ENCODE results near the gene ATP1A3.

ATP1A3 gene

DNA sequence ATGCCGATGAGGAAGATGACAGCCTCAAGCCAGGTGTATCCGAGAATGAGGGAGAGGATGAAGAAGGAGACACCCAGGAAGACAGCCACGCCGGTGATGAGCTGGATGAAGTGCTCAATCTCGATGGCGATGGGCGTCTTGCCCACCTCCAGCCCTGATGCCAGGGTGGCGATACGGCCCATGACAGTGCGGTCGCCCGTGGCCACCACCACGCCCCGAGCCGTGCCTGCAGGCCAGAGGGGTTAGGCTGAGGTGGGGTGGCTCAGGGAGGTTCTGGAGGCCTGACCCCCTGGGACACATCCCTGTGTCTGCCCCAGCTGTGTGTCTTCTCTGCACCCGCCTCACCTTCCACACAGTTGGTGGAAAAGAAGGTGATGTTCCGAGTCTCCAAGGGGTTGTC, 9.1 kb downstream of the ATP1A3 start:
- no peak for ATAC-seq

DNA sequence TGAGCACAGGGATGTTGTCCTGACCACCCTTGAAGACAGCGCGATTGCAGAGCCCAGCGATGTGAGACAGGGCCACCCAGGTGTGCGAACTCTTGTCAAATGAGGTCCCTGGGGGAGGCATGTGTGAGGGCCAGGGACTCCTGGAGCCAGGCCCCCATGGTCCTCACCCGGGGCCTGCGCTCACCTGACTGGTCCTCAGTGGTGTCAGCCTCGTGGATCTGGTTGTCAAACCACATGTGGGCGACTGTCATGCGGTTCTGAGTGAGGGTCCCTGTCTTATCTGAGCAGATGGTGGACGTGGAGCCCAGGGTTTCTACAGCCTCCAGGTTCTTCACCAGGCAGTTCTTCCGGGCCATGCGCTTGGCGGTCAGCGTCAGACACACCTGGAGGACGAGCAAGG, 12.3 kb downstream of the ATP1A3 start:
- ATAC-seq = no peak

DNA sequence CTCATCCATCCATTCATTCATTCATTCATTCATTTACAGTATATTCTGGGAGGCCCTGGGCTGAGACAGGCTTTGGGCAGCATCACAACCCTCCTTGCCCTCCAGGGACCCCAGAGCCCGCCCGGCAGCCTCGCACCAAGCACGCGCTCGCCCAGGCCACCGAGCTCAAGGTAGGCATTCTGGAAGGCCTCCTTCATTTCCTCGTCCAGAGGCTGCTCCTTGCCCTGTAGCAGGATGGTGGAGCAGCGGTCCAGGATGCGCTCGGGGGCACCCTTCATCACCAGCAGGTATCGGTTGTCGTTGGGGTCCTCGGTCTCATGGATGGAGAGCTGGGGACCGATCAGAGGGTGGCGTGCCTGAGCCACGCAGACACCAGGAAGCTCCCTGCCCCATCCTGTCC, 15.6 kb downstream of the ATP1A3 start:
- no peak for ATAC-seq

DNA sequence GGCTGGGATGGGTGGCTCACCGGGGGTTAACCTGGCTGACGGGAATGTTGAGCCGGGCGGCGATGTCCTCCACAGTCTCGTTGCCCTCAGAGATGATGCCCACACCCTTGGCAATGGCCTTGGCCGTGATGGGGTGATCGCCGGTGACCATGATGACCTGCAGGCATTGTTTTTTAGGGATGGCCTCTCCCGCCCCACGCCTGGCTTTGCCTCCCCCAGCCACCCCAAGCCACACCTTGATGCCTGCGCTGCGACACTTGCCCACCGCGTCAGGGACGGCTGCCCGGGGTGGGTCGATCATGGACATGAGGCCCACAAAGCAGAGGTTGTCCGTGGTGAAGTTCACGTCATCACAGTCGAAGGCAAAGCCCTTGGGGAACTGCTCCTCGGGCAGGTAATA, 16.1 kb downstream of the ATP1A3 start:
- ATAC-seq = no peak

DNA sequence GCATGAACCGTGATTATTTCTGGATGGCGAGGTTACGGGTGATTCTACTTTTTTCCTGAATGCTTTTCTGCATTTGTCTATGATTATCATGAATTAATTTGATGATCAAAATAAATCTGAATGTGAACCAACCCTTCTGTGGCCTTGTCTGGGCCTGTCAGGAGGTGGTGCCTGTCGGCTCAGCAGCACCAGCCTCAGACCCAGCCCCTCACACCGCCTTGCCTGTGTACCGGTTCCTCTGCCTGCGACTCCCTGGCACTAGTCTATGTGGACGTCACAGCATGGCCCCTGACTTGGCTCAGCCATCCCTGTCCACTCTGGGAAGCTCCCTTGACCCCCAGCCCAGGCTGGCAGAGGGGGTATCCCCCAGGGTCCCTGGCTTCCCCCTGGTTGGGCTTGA, 19.4 kb downstream of the ATP1A3 start:
- no peak for ATAC-seq

DNA sequence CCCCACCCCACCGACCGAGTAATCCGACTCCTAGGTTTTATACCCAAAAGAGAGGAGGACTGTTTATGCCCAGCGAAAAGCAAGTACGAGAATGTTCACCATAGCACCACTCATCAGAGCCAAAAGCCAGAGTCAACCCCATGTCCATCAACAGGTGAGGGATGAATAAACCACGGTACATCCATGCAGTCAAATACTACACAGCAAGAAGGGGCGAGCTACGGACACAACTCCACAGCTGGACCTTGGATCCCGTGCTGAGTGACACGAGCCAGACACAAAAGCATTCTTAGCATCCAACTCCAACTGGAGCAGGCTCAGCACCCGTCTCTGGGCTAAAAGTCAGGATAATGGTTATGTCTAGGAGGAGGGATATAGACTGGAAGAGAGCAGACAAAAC, 22.7 kb downstream of the ATP1A3 start:
- no peak for ATAC-seq

DNA sequence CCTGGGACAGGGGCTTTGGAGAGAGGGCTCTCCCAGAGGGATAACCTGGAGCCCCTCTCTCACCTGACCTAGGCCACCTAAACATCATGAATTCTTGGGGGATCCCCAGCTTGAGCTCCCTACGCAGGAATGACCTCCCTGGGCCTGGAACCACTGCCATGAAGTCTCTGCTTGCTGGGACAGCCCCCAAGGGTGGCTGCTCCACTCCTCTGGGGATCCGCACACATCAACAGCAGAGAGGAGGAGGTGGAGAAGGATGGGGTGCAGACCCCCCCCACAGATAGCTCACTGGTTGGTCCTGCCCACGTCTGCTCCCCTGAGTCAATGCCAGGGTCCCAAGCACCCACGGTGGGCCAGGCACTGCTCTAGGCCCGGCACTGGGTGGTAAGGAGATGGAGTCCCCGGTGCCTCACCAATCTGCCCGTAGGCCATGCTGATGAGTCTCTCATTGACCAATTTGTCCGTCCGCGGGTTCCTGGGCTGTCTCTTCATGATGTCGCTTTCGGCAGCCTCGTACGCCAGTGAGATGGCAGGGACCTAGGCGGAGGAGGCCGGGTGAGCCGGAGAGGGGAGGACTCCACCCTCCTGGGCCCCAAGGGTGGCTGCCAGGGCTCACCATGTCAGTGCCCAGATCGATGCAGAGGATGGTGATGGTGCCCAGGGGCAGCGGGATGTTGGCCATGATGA, 24.1 kb downstream of the ATP1A3 start:
- ATAC-seq = no peak

DNA sequence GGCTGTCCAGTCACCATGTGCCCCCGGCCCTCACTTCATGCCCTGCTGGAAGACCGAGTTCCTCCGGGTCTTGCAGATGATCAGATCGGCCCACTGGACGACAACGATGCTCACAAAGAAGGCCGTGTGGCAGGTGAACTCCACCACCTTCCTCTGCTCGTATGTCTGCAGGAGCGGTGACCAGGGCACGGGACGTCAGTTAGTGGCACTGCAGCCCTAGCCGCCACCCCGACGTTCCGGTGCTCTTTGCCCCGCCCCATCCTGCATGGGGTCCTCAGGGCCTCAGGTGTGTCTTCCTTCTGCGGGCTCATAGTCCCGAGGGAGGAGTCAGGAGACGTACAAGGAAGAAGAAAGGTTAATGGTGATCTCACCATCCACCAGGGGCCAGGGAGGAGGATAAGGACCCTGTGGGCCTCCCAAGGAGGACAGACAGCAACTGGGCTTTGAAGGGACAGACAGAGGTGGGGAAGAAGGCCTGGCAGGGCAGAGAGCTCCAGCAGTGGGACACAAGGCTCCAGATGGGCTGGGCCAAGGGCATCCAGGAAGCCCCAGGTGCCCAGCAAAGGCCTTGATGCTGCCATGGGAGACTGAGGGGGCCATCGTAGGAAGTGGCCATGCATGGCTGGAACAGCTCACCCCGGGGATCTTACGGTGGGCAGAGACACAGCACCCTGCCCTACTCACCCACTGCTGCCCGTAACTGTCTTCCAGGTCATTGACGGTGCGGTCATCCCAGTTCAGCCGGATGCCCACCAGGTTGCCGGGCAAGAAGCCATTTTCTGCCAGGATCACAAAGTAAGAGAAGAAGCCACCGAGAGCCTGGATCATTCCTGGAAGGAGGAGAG, 25.1 kb downstream of the ATP1A3 start:
- no peak for ATAC-seq

DNA sequence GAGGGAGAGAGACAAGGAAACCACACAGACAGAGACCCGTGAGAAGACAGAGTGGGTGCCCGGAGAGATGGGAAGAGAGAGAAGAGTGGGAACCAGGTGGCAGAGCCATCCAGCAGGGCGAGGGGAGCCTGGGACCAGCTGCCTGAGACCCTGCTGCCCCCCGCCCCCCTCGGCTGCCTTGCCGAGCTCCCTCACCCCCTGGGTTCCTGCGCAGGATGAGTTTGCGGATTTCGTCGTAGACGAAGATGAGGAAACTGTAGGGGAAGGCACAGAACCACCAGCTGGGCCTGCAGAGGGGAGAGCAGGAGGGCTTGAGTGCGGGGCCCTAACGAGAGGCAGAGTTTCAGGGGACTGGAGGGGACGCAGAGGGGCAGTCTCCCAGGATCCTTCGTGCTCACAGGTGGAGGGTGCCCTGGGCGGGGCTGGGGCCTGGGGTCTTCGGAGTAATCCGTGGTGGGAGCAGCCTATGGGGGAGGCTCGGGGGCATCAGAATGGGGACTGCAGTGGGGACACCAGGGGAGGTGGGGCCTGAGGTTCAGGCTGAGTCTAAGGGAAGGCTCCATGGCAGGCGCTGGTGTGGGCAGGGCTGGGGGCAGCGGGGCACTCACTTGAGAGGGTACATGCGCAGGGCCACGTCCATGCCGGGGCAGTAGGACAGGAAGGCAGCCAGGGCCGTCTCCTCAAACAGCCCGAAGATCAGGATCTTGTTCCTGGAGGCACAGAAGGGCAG, 26.8 kb downstream of the ATP1A3 start:
- ATAC-seq = no peak

DNA sequence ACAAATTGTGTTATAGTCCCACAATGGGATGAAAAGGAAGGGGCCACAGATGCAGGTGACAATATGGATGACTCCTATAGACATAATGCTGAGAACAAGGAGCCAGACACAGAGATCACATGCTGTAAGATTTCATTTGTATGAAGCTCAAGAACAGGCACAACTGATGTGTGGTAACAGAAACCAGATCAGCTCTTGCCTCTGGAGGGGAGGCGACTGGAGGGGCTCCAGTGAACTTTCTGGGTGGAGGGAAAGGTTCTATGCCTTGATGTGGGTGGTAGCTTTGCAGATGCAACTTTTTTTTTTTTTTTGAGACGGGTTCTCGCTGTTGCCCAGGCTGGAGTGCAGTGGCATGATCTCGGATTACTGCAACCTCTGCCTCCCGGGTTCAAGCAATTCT, 28.9 kb downstream of the ATP1A3 start:
- no peak for ATAC-seq

DNA sequence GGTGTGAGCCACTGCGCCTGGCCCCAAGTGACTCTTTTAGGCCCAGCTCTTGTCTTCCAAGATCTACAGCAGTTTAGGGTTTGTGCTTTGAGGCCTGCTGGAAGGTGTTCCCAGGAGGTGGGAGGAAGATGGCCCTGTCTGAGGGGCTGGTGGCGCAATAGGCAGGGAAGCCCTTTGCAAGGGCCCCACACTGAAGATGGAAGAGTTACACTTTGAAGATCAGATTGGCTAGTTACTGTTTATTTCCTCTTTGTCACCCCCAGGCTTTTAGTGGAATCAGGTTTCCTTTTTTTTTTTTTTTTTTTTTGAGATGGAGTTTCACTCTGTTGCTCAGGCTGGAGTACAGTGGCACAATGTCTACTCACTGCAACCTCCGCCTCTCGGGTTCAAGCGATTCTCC, 33.1 kb downstream of the ATP1A3 start:
- no peak for ATAC-seq

DNA sequence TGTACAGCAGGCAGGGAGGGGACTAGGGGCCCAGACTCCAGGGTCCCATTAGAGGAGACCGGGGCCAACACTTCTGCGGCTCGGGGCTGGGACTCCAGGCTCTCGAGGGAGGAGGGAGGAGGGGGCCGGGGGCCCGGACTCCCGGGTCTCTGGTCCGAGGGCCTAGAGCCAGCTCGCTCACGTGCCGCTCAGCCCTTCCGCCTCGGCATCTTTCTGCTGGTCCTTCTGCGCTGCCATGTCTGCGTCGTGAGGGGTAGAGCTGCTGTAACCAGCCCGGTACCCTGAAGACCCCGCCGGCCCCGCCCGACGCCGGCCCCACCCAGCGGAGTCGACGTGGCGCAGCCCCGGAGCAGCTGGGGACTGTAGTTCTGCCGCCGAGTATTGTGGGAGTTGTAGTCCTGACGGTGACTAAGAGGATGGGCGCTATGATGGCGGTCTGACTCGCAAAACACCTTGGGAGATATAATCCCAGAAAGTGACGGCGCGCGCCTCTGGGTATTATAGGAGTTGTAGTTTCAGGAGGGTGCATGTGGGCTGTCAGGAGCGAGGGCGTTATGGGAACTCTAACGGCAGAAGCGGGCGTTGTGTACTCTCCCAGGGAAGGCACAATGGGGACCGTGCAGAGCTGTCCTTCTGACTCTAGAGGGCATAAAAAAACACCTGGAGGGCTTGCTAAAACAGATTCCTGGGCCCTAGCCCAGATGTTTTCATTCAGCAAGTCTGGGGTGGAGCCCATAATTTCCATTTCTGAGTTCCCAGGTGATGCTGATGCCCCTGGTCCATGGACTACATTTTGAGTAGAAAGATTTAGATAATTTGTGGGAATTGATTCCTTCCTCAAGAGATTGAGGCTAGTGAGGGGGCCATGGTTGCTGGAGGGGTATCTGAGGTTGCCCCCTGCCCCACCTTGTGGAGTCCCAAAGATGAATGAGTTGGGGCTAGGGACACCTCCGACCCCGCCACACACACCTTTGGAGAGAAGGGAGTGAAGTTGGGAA, 34.7 kb downstream of the ATP1A3 start, which contains the start of gene RABAC1:
Gene RABAC1 (minus strand): TSS at position 266 of the 998 bp plus-strand sequence. CDS start 29 bp downstream, at position 237.
- ATAC-seq = peak; percentile 94 to 95

DNA sequence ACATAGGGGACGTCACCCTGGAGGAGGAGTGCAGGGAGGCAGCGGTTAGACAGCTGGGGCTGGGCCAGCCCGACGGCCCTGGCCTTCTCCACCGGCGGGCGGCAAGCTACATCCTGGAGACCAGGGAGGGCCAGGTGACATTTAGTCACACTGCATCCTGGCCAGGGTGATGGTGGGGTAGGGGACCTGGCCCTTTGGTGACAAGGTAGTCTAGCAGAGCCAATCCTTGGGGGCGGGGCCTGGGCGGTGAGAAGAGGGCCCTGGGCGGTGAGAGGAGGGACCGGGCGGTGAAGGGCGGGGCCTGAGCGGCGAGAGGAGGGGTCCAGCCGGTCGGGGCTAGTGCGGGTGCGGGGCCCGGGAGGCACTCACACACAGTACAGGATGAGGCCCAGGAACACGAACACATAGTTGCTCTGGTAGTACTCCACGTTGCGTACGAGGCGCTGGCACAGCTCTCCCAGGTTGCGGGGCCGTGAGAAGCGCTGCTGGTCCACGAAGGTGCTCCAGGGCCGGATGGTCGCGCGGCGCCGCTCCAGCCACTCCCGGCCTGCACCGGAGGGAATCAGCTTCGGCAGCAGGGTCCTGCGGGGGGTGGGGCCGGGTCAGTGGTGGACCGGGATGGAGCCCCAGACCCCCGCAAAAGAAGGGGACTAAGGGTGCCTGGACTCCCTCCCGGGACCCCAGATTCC, 35.5 kb downstream of the ATP1A3 start:
- peak; percentile 67 to 74 for ATAC-seq

DNA sequence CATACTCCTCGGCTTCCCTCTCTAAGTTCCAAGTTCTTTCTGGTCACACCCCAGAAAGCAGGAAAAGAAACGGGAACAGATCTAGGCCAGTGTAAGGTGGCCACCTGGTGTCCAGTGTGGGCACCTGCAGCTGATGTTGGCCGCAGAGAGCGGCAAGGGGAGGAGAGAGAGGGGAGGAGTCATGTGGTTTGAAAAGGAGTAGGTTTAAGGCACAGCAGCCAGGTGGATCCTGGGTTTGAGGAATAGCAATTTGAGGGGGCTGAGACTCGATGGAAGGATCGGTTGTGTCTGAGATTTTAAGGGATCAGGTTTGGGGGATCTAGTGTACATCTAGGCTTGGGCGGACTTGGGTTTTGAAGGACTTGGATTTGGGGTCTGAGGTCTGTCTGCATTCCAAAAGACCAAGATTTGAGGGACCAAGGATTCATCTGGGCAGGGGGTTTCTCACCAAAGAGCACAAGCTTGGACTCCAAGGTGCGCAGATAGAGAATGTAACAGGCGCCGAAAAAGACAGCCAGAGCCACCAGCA, 36.1 kb downstream of the ATP1A3 start:
- ATAC-seq = no peak

DNA sequence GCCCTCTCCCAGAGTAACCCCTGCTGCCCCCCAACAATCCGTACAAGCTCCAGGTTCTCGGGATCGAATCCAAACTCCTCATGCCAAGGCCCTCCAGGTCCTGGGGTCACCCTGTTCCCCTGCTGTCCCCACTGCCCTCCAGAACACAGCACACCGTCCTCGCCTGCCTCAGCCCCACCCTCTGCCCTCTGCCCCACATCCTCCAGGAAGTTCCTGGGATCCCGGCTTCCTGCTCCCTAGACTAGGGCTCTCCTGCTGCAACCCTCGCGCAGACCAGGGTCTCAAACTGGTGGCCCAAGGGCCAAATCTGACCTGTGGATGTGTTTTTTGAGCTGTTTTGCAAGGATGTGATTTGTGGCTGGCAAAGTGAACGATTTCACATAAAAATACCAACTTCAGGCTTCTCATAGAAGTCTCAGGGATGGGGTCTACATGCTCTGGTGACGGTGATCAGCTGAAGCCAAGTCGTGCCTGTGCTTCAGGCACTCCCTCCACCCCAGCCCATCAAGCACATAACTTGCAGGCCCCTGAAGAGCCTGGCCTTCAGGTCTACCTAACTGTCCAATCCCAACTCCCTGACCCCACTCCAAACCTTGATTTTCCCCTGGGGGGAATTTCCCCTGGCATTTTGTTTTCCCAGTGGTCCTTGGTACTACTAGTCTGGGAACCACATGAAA, 36.7 kb downstream of the ATP1A3 start:
- no peak for ATAC-seq

DNA sequence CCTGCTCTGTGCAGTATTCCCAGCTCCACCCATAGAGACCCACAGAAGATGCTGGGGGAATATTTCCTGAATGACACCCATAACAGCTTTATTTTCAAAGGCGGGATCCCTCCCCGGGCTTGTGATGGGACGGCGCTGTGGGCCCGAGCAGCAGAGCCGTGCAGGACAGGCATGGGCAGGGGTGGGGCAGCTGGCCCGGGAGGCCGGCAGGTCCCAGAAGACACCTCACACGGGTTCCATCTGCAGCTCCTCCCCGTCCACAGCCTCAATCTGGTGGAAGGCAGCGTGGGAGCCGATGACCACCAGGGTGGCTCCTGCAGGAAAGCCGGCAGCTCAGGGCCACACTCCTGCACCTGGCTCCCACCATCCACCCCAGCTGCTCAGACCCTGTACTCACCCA, 37.4 kb downstream of the ATP1A3 start:
- ATAC-seq = no peak

DNA sequence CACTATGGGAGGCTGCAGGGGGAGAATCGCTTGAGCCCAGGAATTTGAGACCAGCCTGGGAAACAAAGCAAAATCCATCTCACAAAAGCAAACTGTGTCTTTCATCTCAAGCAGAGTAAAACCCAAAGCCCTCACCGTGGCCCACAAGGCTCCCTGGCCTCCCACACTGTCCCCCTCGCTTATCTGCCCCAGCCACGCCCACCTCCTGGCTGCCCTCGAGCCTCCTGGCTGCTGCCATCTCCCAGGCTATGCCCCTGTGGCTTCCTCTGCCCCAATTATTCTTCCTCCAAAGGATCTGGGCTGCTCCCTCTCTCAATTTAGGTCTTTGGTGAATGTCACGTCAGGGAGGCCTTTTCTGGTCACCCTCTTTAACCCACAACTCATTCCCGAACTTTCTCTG, 38.5 kb downstream of the ATP1A3 start:
- ATAC-seq = no peak

DNA sequence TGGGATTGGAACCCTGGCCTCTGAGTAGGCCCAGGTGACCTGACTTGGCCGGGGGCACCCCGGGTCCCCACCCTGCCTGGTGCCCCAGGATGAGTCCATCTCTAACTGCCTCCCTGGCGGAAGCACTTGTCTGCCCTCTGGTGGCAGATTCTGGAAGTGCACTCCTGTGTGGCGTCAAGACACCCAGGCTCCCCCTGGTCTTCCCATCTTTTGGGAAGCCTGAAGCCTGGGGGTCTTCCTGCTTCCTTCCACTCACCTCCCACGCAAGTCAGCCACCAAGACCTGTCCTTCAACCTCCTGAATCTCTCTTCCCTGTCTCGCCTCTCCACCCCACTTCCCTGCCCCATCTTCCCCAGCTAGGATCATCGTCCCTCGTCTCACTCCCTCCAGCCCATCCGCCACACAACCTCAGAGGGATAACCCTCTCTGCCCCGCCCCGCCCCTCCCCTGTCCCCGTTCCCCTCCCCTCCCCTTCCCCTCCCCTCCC, 42.3 kb downstream of the ATP1A3 start:
- ATAC-seq = peak; percentile 86 to 90

DNA sequence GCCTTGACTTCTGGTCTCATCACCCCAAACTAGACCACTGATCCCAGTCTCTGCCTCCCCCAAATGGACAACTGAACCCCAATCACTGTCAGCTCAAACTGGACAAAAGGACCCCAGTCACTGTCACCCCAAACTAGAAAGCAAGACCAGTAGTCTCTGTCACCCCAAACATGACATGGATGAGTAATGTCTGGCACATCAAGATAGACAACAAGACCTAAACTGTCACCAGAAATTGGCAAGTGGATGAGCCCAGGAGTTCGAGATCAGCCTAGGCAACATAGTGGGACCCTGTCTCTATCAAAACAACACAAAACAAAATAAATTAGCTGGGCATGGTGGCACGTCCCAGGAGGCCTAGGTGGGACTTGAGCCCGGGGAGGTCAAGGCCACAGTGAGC, 46.9 kb downstream of the ATP1A3 start:
- ATAC-seq = no peak

DNA sequence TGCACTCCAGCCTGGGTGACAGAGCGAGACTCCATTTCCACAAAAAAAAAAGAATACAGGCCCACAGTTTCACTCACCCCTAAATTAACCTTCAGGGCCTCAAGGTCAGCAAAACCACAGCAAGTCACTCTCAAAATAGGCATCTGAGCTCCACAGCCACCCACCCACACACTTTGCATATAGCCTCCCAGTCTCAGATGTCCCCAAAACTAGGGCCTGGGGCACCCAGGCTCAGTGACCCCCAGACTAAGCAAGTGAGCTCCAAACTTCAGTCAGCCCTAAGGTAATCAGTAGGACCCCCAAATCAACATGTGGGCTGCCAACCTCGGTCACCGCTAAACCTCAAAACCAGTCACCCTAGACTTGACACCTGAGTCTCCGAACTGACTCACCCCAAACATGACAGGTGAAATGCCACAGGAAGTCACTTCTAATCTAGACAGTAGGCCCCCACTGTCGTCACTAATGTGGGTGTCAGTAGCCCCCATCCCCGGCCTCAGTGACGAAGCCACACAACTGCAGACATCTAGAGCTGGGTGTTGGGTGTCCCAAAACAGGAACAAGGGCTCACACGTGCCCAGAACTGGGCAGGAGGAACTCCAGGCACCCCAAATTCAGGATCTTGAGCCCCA, 48.8 kb downstream of the ATP1A3 start:
- ATAC-seq = peak; percentile 97 to 98

Data from activated CD4-positive, CD25-positive, alpha-beta regulatory T cell treated with anti-CD3 and anti-CD28 coated beads, Interleukin-2, amount 50 U/mL, for 24 hours (primary cell).